ENCODE results near the gene DDX54.
"Not testable (repeated sequence)": the region's sequence is repeated elsewhere in the genome, so short reads cannot be mapped to it uniquely, and the experiment has no call there.

The DDX54 gene

DNA sequence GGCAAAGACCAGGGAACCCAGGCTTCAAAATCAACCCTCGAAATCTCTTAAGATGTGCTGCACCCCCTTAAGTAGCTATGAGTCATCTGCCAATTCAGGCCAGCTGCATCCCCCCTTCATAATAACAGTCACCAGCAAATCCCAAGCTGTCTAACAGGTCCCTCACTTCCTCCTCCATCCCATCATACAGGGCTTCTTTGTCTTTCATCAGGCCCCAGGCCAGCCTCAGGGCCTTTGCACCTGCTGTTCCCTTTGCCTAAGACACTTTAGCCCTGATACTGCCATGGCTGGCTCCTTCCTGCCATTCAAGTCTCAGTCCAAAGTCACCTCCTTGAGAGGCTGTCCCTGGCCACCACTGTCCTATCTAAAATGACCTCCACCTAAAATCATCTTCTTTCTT, 53.7 kb downstream of the DDX54 start:
- FAIRE-seq (no peak), DNase-seq (ENCODE audit: insufficient read length, low spot score) (no peak)
- TF ChIP-seq POU2F2 (IDR thresholded peaks at IDR 0.05; ENCODE audit: low read depth, low read length) (no peak), POLR2A (IDR thresholded peaks at IDR 0.05; ENCODE audit: low read depth, low read length) (no peak), TAF1 (IDR thresholded peaks at IDR 0.05; ENCODE audit: low read depth, low read length) (no peak)

DNA sequence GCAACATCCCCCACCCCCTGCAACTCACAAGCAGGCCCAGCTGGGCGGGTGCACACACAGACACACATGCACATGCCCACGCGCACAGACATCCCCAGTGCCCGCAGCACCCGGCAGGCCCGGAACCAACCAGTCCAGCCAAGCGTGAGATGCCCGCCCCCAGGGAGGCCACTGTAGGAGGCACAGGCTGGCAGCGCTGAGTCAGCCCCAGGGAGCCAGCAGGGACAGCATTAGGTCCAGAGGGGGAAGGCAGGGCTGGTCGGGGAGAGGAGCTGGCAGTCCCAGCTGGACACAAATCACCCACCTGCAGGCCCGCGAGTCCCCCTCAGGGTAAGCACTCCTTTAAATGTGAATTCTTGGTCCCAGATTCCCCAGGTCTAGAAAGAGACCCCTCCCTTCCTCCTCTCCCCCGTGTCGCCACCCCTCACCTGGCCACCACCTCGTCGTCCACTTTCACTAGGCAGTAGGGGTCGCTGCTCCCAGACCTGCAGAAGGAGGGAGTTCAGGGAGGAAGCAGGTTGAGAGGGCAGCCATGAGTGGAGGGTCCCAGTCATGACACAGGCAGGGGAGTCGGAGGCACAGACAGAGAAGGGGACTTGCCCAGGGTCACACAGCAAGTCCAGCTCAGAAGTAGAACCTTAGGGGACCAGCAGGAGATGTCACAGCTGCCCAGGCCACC, 54.7 kb downstream of the DDX54 start:
- DNase-seq (ENCODE audit: insufficient read length, low spot score), result no peak

DNA sequence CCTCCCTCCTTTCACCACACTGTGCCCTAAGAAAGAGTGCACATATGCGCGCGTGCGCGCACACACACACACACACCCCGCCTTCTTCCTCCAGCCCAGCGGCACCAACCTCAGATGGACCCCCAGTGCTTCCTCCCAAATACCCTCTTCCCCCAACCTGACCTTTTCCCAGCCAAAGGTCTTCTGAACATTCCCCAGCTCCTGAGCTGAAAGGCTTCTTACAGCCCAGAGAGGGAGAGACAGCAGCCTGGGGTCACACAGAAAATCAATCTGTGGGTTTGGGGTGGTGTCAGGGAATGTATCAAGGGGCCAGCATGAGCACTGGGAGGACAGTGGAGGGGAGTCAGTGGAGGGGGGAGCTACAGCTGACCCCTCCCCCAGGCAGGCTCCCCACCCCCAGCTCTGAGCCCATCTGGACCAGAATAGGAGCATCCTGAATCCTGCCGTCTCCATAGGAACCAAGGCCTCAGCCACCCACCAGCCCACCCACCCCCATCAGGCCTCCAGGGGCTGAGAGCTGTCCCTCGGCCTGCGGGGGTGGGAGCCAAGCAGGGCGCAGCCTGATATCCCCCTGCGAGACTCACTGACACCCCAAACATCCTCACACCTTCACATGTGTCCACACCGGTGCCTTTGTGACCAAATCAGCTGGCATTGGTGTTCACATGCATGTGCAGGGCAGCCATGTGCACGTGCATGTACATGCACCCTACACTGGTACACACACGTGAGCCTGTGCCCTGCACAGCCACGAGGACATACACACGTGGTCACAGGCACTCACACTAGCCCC, 55.4 kb downstream of the DDX54 start:
- FAIRE-seq, result peak; percentile 73
- DNase-seq (ENCODE audit: insufficient read length, low spot score), result no peak
- TF ChIP-seq PAX5 (IDR thresholded peaks at IDR 0.05; ENCODE audit: insufficient read depth, low read length, severe bottlenecking), result no peak
- no peak for TF ChIP-seq POLR2A (IDR thresholded peaks at IDR 0.05; ENCODE audit: low read depth, low read length)
- no peak for TF ChIP-seq POU2F2 (IDR thresholded peaks at IDR 0.05; ENCODE audit: low read depth, low read length)
- no peak for TF ChIP-seq TAF1 (IDR thresholded peaks at IDR 0.05; ENCODE audit: low read depth, low read length)
- no peak for TF ChIP-seq POLR2AphosphoS5 (IDR thresholded peaks at IDR 0.05; ENCODE audit: low read depth, low read length)
- TF ChIP-seq SPI1 (IDR thresholded peaks at IDR 0.05; ENCODE audit: low read depth, low read length), result no peak

More for the DNA sequence above, 54.7 kb downstream of the DDX54 start:
- peak; percentile 61 for FAIRE-seq
- TF ChIP-seq SPI1 (IDR thresholded peaks at IDR 0.05; ENCODE audit: low read depth, low read length) (no peak), POU2F2 (IDR thresholded peaks at IDR 0.05; ENCODE audit: low read depth, low read length) (no peak), POLR2A (IDR thresholded peaks at IDR 0.05; ENCODE audit: low read depth, low read length) (no peak), PAX5 (IDR thresholded peaks at IDR 0.05; ENCODE audit: insufficient read depth, low read length, severe bottlenecking) (no peak), POLR2AphosphoS5 (IDR thresholded peaks at IDR 0.05; ENCODE audit: low read depth, low read length) (no peak), TAF1 (IDR thresholded peaks at IDR 0.05; ENCODE audit: low read depth, low read length) (no peak)

DNA sequence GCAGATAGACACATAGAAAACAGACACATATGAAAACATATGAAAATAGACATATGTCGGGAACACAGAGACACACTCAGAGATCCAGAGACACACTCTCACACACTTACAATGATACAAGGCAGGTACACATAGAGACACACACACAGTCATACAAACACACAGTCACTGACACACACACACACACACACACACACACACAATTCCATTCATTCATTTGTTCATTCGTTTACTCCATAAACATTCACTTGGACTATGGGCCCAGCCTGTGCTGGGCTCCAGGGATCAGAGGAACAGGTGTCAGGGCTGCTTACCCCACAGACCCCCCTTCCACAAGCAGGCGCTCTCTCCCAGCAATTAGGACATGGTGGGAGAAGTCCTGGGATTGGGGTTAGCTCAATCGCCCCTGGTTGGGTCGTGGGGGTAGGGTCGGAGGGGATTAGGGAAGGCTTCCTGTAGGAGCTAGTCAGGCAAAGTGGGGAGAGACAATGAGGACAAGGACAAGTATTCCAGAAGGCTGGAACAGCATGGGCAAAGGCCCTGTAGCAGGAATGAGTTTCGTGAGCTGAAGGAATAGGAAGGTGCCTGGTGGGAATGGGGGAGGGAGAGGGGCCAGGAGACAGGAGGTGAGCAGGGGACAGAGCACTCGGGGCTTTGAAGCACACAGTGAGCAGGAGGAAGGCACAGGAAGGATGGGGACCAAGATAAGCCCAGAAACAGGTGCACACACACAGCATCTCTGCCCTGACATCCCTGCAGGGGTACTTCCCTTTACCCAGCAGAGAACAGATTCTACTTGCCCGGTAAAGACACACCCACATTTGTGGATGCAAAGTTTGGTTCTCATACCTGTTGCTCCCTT, 56.2 kb downstream of the DDX54 start:
- FAIRE-seq (peak; percentile 61), DNase-seq (ENCODE audit: insufficient read length, low spot score) (no peak)
- TF ChIP-seq POLR2A (IDR thresholded peaks at IDR 0.05; ENCODE audit: low read depth, low read length), result no peak
- TF ChIP-seq POU2F2 (IDR thresholded peaks at IDR 0.05; ENCODE audit: low read depth, low read length), result no peak
- TF ChIP-seq POLR2AphosphoS5 (IDR thresholded peaks at IDR 0.05; ENCODE audit: low read depth, low read length), result no peak
- no peak for TF ChIP-seq TAF1 (IDR thresholded peaks at IDR 0.05; ENCODE audit: low read depth, low read length)
- TF ChIP-seq SPI1 (IDR thresholded peaks at IDR 0.05; ENCODE audit: low read depth, low read length), result no peak
- no peak for TF ChIP-seq PAX5 (IDR thresholded peaks at IDR 0.05; ENCODE audit: insufficient read depth, low read length, severe bottlenecking)

DNA sequence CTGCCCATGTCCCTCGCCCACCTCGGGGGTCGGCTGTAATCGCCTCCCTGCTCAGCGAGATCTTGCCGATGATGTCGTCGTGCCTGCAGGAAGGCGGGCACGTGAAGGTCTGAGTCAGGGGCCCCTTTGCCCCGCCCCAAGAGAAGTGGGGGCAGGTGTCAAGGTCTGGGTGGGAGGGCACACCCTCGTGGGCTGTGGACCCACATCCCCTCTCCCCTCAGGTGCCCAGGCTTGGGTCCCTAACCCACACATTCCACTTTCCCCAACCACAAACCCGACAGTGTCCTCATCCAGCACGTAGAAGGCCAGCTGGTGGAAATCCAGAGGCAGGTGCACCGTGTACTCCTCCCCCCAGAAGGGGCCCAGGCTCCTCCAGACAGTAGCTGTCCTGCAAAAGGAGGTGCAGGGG, 57.5 kb downstream of the DDX54 start:
- DNase-seq (ENCODE audit: insufficient read length, low spot score) (no peak), FAIRE-seq (no peak)
- TF ChIP-seq POLR2AphosphoS5 (IDR thresholded peaks at IDR 0.05; ENCODE audit: low read depth, low read length) (no peak), SPI1 (IDR thresholded peaks at IDR 0.05; ENCODE audit: low read depth, low read length) (no peak), POU2F2 (IDR thresholded peaks at IDR 0.05; ENCODE audit: low read depth, low read length) (no peak), TAF1 (IDR thresholded peaks at IDR 0.05; ENCODE audit: low read depth, low read length) (no peak), PAX5 (IDR thresholded peaks at IDR 0.05; ENCODE audit: insufficient read depth, low read length, severe bottlenecking) (no peak), POLR2A (IDR thresholded peaks at IDR 0.05; ENCODE audit: low read depth, low read length) (no peak)

DNA sequence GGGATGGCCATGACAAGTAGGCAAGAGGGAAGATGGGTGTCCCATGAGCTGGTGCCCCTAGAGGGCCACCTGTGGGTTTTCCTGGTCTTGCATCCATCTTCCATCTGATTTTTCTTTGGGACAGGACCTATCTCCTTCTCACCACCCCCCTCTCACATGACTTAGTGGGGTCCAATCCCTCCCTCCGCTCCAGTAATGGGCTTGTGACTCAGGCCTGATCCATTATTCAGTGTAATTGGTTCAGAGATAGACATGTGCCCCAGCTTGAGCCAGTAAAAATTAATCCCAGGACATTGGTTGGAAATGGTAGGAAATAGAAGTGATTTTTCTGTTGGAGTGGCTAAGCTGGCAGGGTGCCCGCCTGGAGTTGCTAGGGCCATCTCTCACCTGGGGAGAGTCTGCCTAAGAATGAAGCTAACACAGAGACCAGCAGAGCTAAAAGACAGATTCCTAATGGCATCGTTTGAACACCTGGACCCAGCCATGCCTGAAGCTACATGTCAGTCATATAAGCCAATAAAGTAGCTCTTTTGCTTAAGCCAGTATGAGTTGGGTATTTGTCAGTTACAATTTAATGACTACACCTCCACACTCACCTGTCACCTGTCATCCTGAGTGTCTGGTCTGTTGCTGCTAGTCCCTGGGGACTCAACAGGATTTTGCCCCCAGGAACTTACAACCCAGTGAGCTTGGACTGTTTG, 64.5 kb downstream of the DDX54 start:
- TF ChIP-seq POLR2AphosphoS5 (IDR thresholded peaks at IDR 0.05; ENCODE audit: low read depth, low read length), result no peak
- TF ChIP-seq SPI1 (IDR thresholded peaks at IDR 0.05; ENCODE audit: low read depth, low read length), result no peak
- TF ChIP-seq POU2F2 (IDR thresholded peaks at IDR 0.05; ENCODE audit: low read depth, low read length), result no peak
- TF ChIP-seq POLR2A (IDR thresholded peaks at IDR 0.05; ENCODE audit: low read depth, low read length), result no peak
- no peak for TF ChIP-seq TAF1 (IDR thresholded peaks at IDR 0.05; ENCODE audit: low read depth, low read length)
- no peak for TF ChIP-seq PAX5 (IDR thresholded peaks at IDR 0.05; ENCODE audit: insufficient read depth, low read length, severe bottlenecking)
- no peak for FAIRE-seq
- no peak for DNase-seq (ENCODE audit: insufficient read length, low spot score)

DNA sequence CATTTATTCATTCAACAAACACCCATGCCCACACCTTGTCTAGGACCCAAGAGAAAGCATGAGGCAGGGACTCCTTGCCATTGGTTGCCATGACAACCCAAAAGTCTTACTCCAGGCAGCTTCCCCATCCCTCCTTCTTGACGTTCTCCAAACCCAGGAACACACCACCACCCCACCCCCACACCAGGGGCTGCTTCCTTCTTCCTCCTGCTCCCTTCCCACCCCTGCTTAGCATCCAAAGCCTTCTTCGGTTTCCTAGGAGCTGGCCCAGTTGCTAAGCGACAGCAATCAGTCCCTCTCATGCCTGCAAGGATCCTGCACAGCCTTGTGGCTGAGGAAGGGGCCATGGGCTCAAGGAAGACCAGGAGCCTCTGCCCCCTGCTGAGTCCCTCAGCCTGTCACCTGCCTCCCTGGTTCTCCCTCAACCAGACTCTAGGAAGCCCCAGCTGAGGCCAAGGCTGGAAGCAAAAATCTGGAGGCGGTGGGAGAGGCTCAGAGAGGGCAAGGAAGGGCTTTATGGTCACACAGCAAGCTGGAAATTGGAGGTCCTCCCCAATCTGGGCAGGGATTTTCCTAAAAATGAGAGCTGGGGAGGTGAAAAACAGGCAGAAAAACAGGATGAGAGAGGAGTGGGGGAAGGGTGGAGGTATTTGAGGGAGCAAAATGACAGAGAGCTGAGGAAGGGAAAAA, 65.2 kb downstream of the DDX54 start:
- TF ChIP-seq SPI1 (IDR thresholded peaks at IDR 0.05; ENCODE audit: low read depth, low read length) (no peak), PAX5 (IDR thresholded peaks at IDR 0.05; ENCODE audit: insufficient read depth, low read length, severe bottlenecking) (no peak), POLR2AphosphoS5 (IDR thresholded peaks at IDR 0.05; ENCODE audit: low read depth, low read length) (no peak), POLR2A (IDR thresholded peaks at IDR 0.05; ENCODE audit: low read depth, low read length) (no peak), TAF1 (IDR thresholded peaks at IDR 0.05; ENCODE audit: low read depth, low read length) (no peak), POU2F2 (IDR thresholded peaks at IDR 0.05; ENCODE audit: low read depth, low read length) (no peak)
- DNase-seq (ENCODE audit: insufficient read length, low spot score) (no peak), FAIRE-seq (no peak)

DNA sequence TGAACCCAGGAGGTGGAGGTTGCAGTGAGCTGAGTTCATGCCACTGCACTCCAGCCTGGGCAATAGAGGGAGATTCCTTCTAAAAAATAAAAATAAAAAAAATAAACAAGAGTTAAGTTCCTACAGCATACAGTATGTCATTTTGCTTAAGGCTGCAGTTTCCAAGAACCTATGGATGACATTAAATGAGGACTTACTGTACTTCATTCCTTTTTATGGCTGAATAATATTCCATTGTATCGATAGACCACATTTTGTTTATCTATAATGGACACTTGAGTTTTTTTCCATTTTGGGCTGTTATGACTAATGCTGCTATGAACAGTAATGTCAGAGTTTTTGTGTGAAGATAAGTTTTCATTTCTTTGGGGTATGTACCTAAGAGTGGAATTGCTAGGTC, 67.1 kb downstream of the DDX54 start:
- FAIRE-seq (no peak), DNase-seq (ENCODE audit: insufficient read length, low spot score) (no peak)
- TF ChIP-seq POLR2AphosphoS5 (IDR thresholded peaks at IDR 0.05; ENCODE audit: low read depth, low read length) (no peak), POLR2A (IDR thresholded peaks at IDR 0.05; ENCODE audit: low read depth, low read length) (no peak), SPI1 (IDR thresholded peaks at IDR 0.05; ENCODE audit: low read depth, low read length) (no peak), TAF1 (IDR thresholded peaks at IDR 0.05; ENCODE audit: low read depth, low read length) (no peak), POU2F2 (IDR thresholded peaks at IDR 0.05; ENCODE audit: low read depth, low read length) (no peak), PAX5 (IDR thresholded peaks at IDR 0.05; ENCODE audit: insufficient read depth, low read length, severe bottlenecking) (no peak)

DNA sequence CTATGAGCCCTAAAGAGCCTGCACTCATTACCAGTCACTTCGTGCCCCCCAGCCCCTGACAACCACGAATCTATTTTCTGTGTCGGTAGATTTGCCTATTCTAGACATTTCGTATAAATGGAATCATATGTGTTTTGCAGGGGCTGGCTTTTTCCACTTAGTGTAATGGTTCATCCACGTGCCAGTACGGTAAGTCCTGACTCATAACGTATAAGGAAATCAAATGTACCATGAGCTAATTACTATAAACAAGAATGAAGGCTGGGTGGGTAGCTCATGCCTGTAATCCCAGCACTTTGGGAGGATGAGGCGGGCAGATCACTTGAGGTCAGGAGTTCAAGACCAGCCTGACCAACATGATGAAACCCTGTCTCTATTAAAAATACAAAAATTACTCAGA, 67.6 kb downstream of the DDX54 start:
- DNase-seq (ENCODE audit: insufficient read length, low spot score); FAIRE-seq: not testable (repeated sequence)
